Limb (tissue), 2 donors: ENCODE measurements around the gene RGS19.

Experiments used
- DNase-seq, 2 donors: peaks; one replicate each; pipeline ENCODE4 v3.0.0-alpha.2; 2016; ENCODE audit errors: extremely low spot score in 2 of 2

The RGS19 gene

GRCh38 chr20:64049060-64049877, 30.0 kb downstream of the RGS19 start, which contains the start of gene SOX18:
Gene SOX18, minus strand, starts transcription at chr20:64049639. Its CDS starts 123 bp downstream, at chr20:64049516.
- peak in 1 of 2 donors; percentile 51 for DNase-seq

DNA sequence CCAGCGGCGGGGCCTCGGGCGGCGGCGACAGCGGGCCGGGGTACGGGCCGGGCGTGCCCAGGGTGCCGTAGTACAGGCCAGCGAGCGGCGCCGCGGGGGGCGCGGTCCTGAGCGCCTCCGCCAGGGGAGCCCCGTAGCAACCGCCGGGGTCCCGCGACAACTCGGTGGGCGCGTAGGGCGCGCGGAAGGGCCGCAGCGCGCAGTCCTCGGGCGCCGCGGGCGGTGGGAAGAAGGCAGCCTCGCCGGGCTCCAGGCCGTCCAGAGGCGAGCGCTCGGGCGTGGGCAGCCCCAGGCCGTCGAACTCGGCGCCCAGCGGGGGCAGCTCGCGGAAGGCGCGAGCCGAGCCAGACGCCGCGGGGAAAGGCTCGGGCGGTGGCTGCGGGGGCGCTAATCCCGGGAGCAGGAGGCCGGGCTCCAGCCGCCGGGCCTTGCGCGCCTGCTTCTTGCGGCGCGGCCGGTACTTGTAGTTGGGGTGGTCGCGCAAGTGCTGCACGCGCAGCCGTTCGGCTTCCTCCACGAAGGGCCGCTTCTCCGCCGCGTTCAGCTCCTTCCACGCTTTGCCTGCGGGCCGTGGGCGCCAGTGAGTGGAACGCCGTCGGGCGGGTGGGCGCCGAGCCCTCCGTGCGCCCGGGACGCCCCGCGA, 30.8 kb downstream of the RGS19 start:
- peak in 1 of 2 donors; percentile 53 for DNase-seq

DNA sequence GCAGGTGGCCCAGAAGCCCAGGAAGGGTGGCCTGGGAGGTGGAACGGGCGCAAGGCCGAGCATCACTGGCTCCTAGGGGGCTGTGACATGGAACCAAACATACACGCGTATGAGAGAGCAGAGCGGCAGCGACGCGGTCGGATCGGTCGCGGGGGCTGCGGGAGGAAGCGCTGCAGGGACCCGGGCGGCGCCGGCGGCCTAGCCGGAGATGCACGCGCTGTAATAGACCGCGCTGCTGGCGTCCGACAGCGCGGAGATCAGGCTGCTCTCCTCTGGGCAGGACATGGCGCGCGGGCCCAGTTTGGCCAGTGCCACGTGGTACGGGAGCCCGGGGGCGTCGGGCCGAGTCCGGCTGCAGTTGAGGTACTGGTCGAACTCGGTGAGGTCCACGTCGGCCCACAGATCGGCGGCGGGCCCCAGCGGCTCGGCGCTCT, 31.3 kb downstream of the RGS19 start:
- DNase-seq, result no peak

DNA sequence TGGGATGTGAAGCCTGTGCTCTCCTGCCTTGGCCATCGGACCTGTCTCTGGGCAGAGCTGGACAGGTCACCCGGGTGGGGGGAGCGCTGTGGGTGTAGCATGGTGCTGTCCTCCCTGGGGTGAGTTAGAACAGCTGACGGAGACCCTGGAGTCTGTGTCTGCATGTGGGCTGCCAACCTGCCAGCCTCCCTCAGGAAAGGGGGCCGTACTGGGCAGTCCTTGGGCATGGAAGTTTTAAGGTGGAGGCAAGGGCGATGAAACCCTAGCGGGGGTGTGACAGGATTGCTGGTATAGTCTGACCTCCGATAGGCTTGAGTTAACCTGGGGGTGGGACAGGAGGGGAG, 32.3 kb downstream of the RGS19 start:
- DNase-seq, result no peak

- DNase-seq, result no peak
Observed at GRCh38 chr20:64045346-64046011, 33.8 kb downstream of the RGS19 start.

DNA sequence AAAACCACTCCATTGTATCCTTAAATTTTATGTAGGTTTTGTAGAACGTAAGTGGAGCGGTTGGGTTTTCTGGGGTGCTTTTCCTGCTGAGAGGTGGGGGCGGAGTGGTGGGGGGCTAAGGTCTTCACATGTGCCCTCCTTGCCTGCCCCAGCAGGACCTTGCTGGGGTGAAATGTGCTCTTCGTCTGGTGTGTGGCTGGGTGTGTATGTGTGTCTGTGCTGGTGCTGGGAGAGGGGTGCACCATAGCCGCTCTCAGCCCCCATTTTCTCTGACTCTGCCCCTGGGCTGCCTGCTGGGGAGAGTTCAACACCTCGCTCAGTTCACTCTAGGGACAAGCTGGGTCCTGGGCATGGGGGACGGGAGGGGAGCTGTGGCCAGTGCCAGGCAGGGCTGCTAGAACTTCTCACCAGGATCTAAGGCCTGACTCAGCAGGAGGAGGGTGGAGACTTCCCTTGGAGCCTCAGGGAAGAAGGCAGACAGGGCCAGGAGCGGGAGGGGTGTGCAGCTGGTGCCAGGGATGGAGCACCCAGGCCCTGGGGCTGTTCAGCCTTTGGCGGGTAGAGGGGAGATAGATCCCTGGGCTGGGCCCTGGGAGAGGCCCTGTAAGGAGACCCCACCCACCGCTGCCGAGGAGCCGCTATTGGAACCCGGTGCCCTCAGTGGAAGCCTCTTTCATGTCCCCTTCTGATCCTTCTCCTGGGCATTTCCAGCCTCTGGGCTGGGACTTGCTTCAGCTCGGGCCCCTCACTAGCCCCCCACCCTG, 34.7 kb downstream of the RGS19 start:
- DNase-seq, result no peak

DNA sequence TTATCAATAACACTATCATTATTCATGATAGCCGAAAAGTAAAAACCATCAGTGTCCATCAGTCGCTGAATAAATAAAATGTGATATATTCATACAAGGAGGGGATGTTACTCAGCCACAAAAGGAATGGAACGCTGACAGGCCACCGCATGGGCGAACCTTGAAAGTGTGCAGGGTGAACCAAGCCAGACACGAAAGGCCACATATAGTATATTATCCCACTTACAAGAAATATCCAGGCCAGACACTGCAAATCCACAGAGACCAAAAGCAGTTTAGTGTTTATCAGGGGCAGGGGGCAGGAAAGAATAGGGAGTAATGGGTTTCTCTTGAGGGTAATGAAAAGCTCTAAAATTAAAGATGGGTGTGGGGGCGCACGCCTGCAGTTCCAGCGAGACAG, 35.5 kb downstream of the RGS19 start:
- DNase-seq, result no peak

DNA sequence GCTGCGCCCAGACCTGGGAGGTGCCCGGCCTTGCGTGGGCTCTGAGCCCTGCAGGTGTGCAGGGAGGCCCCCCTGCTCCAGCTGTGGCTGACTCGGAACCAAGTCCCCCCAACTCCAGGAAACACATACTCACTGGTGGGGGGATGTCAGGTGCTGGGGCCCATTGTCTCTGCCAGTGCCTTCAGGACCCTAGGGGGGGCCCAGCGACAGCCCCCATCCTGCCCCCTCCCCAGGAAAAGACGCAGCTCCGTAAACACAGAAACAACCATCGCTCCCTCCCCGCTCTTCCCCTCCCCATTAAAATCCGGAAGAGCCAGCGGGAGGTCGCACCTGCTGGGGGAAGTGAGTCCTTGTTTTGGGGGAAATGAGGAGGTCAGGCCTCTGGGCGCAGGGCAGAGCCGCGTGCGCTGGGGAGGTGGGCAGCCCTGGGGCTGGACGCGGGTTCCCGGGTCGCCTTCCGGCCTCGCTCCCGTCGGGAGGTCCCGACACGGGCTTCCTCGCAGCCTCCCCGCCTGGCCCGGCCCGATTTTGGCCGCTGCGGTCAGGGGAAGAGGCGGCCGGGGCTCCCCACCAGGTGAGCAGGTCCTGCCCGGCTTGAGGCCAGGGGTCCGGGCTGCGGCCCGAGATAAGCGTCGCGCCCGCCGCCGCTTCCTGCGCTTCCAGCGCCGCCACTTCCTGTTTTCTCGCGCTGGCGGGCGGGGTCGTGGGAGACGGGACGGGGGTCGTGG, 37.1 kb downstream of the RGS19 start:
- DNase-seq, result no peak

- DNase-seq, result no peak
Observed at GRCh38 chr20:64041781-64042053, 37.6 kb downstream of the RGS19 start.

DNA sequence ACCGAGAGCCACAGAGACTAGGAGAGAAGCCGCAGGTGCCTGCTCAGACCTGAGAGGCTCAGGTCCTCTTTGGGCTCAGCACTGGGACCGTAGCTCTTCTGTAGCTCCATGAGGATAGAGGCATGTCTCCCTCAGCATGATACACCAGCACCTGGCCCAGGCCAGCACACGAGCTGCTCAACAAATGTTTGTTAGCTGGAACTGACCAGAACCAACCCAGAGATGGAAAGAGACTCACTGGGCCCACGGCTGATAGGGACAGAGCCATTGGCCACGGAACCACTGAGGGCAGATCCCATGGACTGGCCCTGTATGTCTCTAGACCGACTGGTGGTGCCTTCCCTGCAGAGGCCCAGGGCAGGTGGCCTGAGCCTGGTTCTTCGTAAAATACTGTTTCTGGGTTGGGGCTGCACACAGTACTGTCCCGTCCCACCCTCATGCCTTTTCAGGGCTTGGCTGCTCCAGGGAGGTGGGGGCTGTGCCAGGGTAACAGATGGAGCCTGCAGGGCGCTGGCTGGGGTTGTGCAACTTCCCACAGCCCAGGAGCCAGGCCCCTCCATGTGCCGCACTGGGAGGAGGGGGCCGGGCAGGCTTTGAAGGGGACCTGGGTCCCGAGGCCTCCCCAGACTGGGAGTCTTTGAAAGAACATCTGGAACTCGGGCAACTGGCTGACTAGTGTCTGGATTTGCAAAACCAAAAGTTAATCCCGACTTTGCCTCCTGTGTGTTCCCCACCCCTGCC, 38.1 kb downstream of the RGS19 start:
- no peak for DNase-seq

DNA sequence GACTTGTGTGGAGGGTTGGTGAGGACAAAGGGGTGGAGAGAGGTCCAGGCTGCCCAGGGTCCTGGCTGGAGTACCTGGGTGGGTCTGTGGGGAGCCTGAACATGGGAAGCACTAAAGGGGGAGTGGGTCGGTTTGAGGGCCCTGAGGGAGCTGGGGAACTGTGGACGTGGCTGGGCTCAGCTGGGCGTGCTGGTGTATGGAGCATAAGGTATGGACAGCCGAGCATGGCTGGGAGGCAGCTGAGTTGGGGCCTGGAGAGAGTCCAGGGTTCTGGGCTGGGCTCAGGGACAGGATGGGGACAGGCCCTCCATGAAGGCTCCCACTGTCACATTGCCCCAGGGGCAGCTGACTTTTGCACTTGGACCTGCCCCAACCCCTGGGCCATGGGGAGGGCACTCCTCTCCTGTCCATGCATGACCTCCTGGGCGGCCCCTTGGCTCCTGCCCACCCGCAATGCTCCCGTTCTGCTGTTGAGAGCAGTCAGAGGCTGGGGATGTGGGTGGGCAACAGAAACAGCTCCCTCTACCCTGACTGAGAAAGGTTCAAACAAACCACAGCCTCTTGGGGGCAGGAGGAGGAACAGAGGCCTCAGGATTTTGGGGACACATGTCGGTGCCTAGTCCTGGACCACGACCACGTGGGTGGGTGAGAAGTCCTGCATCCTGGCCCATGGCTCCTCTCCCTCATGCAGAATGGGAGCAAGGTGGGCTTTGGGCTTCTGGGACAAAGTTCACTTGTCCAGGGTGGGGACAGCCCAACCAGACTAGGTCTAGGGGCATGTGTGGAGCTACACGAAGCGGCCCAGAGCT, 38.9 kb downstream of the RGS19 start:
- DNase-seq, result no peak

GRCh38 chr20:64039293-64040160, 39.8 kb downstream of the RGS19 start:
- DNase-seq, result no peak

DNA sequence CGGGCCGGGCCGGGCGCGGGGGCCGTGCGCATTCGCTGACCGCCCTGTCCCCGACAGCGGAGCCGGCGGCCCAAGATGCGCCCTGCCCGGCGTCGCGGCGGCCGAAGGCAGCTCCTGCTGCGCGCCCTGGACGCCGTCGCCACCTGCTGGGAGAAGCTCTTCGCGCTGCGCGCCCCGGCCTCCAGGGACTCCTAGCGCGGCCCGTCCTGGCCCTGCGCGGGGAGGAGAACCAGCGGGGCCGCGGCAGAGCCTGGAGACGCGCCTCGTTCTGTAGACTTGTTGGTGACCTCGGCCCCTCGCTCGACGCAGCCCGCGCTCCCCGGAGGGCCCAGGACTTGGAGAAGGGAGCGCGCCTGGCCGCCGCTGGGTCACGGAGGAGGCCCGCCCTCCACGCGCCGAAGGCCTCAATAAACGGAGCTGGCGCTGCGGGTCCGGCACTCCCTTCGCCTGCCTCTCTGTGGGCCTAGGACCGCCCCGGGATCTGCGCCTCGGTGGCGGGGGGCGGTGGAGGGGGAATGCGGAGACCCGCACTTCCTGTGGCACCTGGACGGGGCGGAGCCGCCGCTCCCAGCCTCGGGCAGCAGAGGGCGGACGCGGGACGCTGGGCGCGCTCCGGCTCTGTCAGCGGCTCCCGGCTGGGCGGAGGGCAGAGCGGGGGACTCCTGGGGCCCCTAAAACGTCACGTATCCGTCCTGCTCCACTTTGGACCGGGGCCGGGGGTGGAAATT, 40.6 kb downstream of the RGS19 start:
- peak; percentile 48 to 85 for DNase-seq

DNA sequence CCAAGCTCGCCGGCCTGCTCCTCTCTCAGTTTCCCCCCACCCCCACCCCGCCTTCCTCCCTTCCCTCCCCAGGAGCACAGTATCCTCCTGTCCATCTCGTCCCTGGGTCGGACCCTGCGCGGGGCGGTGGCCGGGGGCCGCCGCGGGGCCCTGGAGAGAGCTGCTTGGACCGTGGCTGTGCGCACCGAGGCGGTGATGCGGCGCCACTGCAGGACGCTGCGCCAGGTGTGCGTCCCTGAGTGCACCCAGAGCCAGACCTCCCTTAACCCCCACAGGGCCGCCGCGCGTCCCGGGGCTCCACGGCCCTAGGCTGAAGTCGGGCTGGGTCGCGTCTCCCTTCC, 41.1 kb downstream of the RGS19 start:
- DNase-seq, result peak in 1 of 2 donors; percentile 63

DNA sequence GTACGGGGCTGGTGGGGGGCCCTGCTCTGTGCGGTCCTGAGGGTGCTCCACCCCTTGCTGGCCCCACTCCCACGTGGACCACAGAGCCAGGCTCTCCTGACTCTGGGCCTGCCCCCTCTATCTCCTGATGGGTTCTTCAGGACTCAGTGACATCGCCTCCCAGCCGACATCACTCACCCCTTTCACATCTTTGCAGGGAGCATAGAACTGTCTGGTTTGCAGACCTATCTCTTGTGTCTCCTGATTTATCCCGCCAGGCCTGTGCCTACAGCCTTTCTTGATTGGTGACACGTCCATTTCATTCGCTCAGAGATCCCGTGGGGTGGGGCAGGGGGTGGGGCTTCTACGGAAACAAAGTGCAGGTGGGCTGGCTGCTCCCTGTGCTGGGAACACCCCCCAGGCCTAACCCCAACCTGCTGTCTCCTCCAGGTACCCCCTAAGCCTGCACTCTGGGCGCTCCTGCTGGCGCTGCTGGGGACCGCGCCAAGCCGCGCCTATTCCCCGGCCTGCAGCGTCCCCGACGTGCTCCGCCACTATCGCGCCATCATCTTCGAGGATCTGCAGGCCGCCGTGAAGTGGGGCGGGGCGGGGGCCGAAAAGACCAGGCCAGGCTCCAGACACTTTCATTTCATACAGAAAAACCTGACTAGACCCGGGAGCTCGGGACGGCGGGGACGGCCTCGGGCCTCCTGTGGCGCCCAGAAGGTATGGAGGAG, 41.7 kb downstream of the RGS19 start:
- DNase-seq, result no peak

GRCh38 chr20:64037199-64037497, 42.2 kb downstream of the RGS19 start:
- DNase-seq, result no peak

- peak in 1 of 2 donors; percentile 34 for DNase-seq
Observed at GRCh38 chr20:64036346-64037198, 42.7 kb downstream of the RGS19 start.
